ENCODE measurements around the gene HTRA3.

The HTRA3 gene

GRCh38 chr4:8289151-8289750 lies 19.7 kb downstream of the HTRA3 start (continued):
- TF ChIP-seq PRDM2 (tag by site-specific recombination; IDR thresholded peaks at IDR 0.05; ENCODE audit: borderline replicate concordance) (no peak), ZNF266 (tag by site-specific recombination; IDR thresholded peaks at IDR 0.05; ENCODE audit: low read depth) (no peak), GFI1B (tag by site-specific recombination; IDR thresholded peaks at IDR 0.05) (no peak)

GRCh38 chr4:8289956-8290700 lies 20.6 kb downstream of the HTRA3 start:
- H3K4me1 ChIP-seq (ENCODE audit: control insufficient read depth, insufficient read depth, low read length): no peaks in the 10 kb centered on the region
- TF ChIP-seq ZNF19 (tag by site-specific recombination; IDR thresholded peaks at IDR 0.05; ENCODE audit: low read depth) (no peak), ZNF121 (tag by site-specific recombination; IDR thresholded peaks at IDR 0.05) (no peak), HIC1 (tag by site-specific recombination; IDR thresholded peaks at IDR 0.05) (no peak), ZBTB20 (tag by site-specific recombination; IDR thresholded peaks at IDR 0.05) (no peak), ZNF169 (tag by site-specific recombination; IDR thresholded peaks at IDR 0.05) (no peak), SP7 (tag by site-specific recombination; IDR thresholded peaks at IDR 0.05) (no peak), ZNF354C (tag by site-specific recombination; IDR thresholded peaks at IDR 0.05; ENCODE audit: borderline replicate concordance, low read depth) (no peak), ZNF24 (tag by site-specific recombination; IDR thresholded peaks at IDR 0.05) (no peak)
- H3K27ac ChIP-seq (ENCODE audit: extremely low read depth, low read depth, low read length): no peak overlapping the region
- H3K4me3 ChIP-seq (ENCODE audit: low read depth, low read length): no peak overlapping the region
- H3K36me3 ChIP-seq (ENCODE audit: control insufficient read depth in 2 of 2, insufficient read depth in 1 of 2, low read length in 2 of 2): no peaks in the 10 kb centered on the region
- CTCF ChIA-PET: interaction anchor here (0.6 to 0.7 kb wide), 2 partner anchors 23 to 48 kb away, joined by 5 to 6 read pairs; no protein-coding TSS in a partner anchor
- POLR2A ChIA-PET: no interaction called here
- H3K9me3 ChIP-seq (ENCODE audit: control insufficient read depth, insufficient read depth, low read depth, low read length): no peaks in the 10 kb centered on the region

- TF ChIP-seq ZBTB6 (tag by site-specific recombination; IDR thresholded peaks at IDR 0.05) (no peak), FEZF1 (tag by site-specific recombination; IDR thresholded peaks at IDR 0.05) (no peak), ZNF37A (tag by site-specific recombination; IDR thresholded peaks at IDR 0.05) (no peak), KLF10 (tag by site-specific recombination; IDR thresholded peaks at IDR 0.05) (no peak), ZNF354C (tag by site-specific recombination; IDR thresholded peaks at IDR 0.05; ENCODE audit: borderline replicate concordance, low read depth) (no peak), ZIC2 (tag by site-specific recombination; IDR thresholded peaks at IDR 0.05) (no peak), BCL11A (tag by site-specific recombination; IDR thresholded peaks at IDR 0.05; ENCODE audit: low read depth) (no peak)
- no peaks in the 10 kb centered on the region for H3K4me1 ChIP-seq (ENCODE audit: control insufficient read depth, insufficient read depth, low read length)
- ChIA-PET CTCF (interaction anchor here (0.7 kb wide), 1 partner anchor 24 kb away, joined by 5 read pairs; no protein-coding TSS in a partner anchor), POLR2A (no interaction called here)
- peaks cover 0 to 4% of the 10 kb centered on the region in 2 experiments; a peak in 1 of 3 replicates for H3K36me3 ChIP-seq (ENCODE audit: control insufficient read depth in 2 of 2, insufficient read depth in 1 of 2, low read length in 2 of 2)
- H3K9me3 ChIP-seq (ENCODE audit: control insufficient read depth, insufficient read depth, low read depth, low read length): no peaks in the 10 kb centered on the region
- H3K27ac ChIP-seq (ENCODE audit: extremely low read depth, low read depth, low read length): no peak overlapping the region
- H3K4me3 ChIP-seq (ENCODE audit: low read depth, low read length): no peak overlapping the region
Observed at GRCh38 chr4:8290701-8290970, 21.1 kb downstream of the HTRA3 start.

Measured in HEK293 (cell line).